ENCODE results near the gene UBE2O.
"Not testable (repeated sequence)": the region's sequence is repeated elsewhere in the genome, so short reads cannot be mapped to it uniquely, and the experiment has no call there.

Gene UBE2O

GRCh38 chr17:76350463-76350862, 102.5 kb downstream of the UBE2O start:
- no peak for DNase-seq (ENCODE audit: low read depth in 2 of 2)

- not testable (repeated sequence) for DNase-seq (ENCODE audit: low read depth in 2 of 2)
Measured at GRCh38 chr17:76346936-76347335, 106.0 kb downstream of the UBE2O start.

- DNase-seq (ENCODE audit: low read depth in 2 of 2) = no peak
Measured at GRCh38 chr17:76345377-76345974, 107.5 kb downstream of the UBE2O start.

- no peak for DNase-seq (ENCODE audit: low read depth in 2 of 2)
Measured at GRCh38 chr17:76343106-76343505, 109.8 kb downstream of the UBE2O start.

- no peak for DNase-seq (ENCODE audit: low read depth in 2 of 2)
Measured at GRCh38 chr17:76341301-76341700, 111.7 kb downstream of the UBE2O start.
